Fibroblast of mammary gland (primary cell): ENCODE measurements around the gene APELA.
"Not testable (repeated sequence)": the region's sequence is repeated elsewhere in the genome, so short reads cannot be mapped to it uniquely, and the experiment has no call there.

Source experiments
- DNase-seq: peaks from one replicate; pipeline ENCODE4 v3.0.0-alpha.2; 2010; ENCODE audit warnings: low read depth
- H3K4me3 ChIP-seq: 2 replicates; pipeline ENCODE4 v1.5.1; 2011; ENCODE audit warnings: low read depth, mild to moderate bottlenecking, low read length, moderate library complexity; ENCODE audit not compliant: control insufficient read depth
- CTCF ChIP-seq: conservative IDR thresholded peaks from 2 replicates; pipeline ENCODE4 v1.5.1; 2011; ENCODE audit warnings: low read depth, low read length, inconsistent platforms; ENCODE audit not compliant: control insufficient read depth, insufficient read depth

APELA gene

GRCh38 chr4:164935363-164935762, 58.4 kb downstream of the APELA start:
- no peak for TF ChIP-seq CTCF
- no peak overlapping the region for H3K4me3 ChIP-seq
- DNase-seq = no peak

- DNase-seq, H3K4me3 ChIP-seq: not testable (repeated sequence)
These were observed 59.1 kb downstream of the APELA start for GRCh38 chr4:164935865-164936606.

GRCh38 chr4:164937576-164938270, 60.7 kb downstream of the APELA start:
- DNase-seq = peak; percentile 67
- TF ChIP-seq CTCF = peak; percentile 25
- H3K4me3 ChIP-seq = no peak overlapping the region

- TF ChIP-seq CTCF = no peak
- peak; percentile 8 for DNase-seq
- no peak overlapping the region for H3K4me3 ChIP-seq
These were observed 66.2 kb downstream of the APELA start for GRCh38 chr4:164943192-164943591.

GRCh38 chr4:164945146-164945545, 68.2 kb downstream of the APELA start:
- TF ChIP-seq CTCF = no peak
- no peak overlapping the region for H3K4me3 ChIP-seq
- DNase-seq = no peak

GRCh38 chr4:164946810-164947209, 69.8 kb downstream of the APELA start:
- TF ChIP-seq CTCF = no peak
- no peak overlapping the region for H3K4me3 ChIP-seq
- no peak for DNase-seq
